Esophagus muscularis mucosa (tissue), 4 donors: Measurements from ENCODE around the gene TNFAIP8L2. TPM values are rescaled to one million over a fixed set of nuclear protein-coding genes. Genes with fewer than 3 reads are reported as not detected.

Source experiments
- DNase-seq: peaks from one replicate; pipeline ENCODE4 v3.0.0-alpha.2; 2017; ENCODE audit errors: extremely low spot score
- H3K27ac ChIP-seq, 4 donors: fragments of 200-600 bp; sonication (generic); replicated peaks in 1 of 4; 1 replicate in 3 of 4; 2 replicates in 1 of 4; pipeline ENCODE4 v1.5.1; 2016 to 2019; ENCODE audit warnings: mild to moderate bottlenecking in 1 of 4
- H3K27me3 ChIP-seq, 4 donors: fragments of 200-600 bp; sonication (generic); one replicate each; pipeline versions ENCODE4 v1.5.1 to v1.6.0; 2016 to 2019
- H3K36me3 ChIP-seq, 4 donors: fragments of 200-600 bp; sonication (generic); one replicate each; pipeline ENCODE4 v1.5.1; 2016 to 2019
- H3K4me1 ChIP-seq, 4 donors: fragments of 200-600 bp; sonication (generic); one replicate each; pipeline ENCODE4 v1.5.1; 2016 to 2019
- H3K4me3 ChIP-seq, 4 donors: fragments of 200-600 bp; sonication (generic); 1 replicate in 2 of 4; 2 replicates in 2 of 4; pipeline ENCODE4 v1.5.1; 2016 to 2019; ENCODE audit warnings: mild to moderate bottlenecking in 4 of 4, moderate library complexity in 1 of 4
- H3K9me3 ChIP-seq, 4 donors: fragments of 200-600 bp; sonication (generic); 1 replicate in 3 of 4; 2 replicates in 1 of 4; pipeline ENCODE4 v1.5.1; 2016 to 2019
- CTCF ChIP-seq, 3 experiments: fragments of 200-600 bp in 2 of 3; fragments of 450-650 bp in 1 of 3; sonication (generic) in 2 of 3; IDR thresholded peaks; one replicate each; pipeline ENCODE4 v1.5.1; 2017 to 2019; ENCODE audit warnings: antibody characterized with exemption in 3 of 3, mild to moderate bottlenecking in 2 of 3, moderate library complexity in 1 of 3
- EP300 ChIP-seq: sonication (generic); formaldehyde crosslinking; IDR thresholded peaks from one replicate; pipeline ENCODE4 v1.6.1; 2017; ENCODE audit warnings: antibody characterized with exemption
- POLR2A ChIP-seq: fragments of 450-650 bp; IDR thresholded peaks from one replicate; pipeline ENCODE4 v1.6.1; 2017; ENCODE audit warnings: antibody characterized with exemption, moderate library complexity, mild to moderate bottlenecking, low read depth
- POLR2AphosphoS5 ChIP-seq, 2 donors: sonication (generic); formaldehyde crosslinking; IDR thresholded peaks; one replicate each; pipeline ENCODE4 v1.6.1; 2017; ENCODE audit warnings: antibody characterized with exemption in 2 of 2
- WGBS: methylation state at CpG from one replicate; pipeline ENCODE4 v1.1.5; 2018; 5-methylcytosine and 5-hydroxymethylcytosine counted together
- intact Hi-C: fragments of 100-400 bp; cut with DNase I; formaldehyde crosslinking; loops from one replicate; pipeline ENCODE4 v1.15.1; 2023
- total RNA-seq, 4 donors: library from RNA; depleted of rRNA; stranded (reverse); fragments of >200 nt; gene quantifications; one replicate each; pipeline versions ENCODE4 v1.1.0 to v1.2.1, GENCODE V29; 2016

The TNFAIP8L2 gene
- total RNA-seq, 4 donors from 2014 or later: 2.8 to 8.3 (median 5.0) TPM

GRCh38 chr1:151158326-151158725 lies 1.9 kb downstream of the TNFAIP8L2 start:
- WGBS: 66% methylated on average over 5 of the region's 5 CpGs
- intact Hi-C loops: loop anchor here (5.0 kb wide), 1 partner anchor 131 kb away; no protein-coding TSS in a partner anchor

GRCh38 chr1:151158751-151159251 lies 2.4 kb downstream of the TNFAIP8L2 start:
- Histone ChIP-seq H3K9me3 (no peaks in the 10 kb centered on the region), H3K27ac (peak overlapping the region in 1 of 4 donors; percentile 26), H3K27me3 (no peaks in the 10 kb centered on the region), H3K36me3 (peaks cover 17 to 67% (median 55%) of the 10 kb centered on the region in 4 donors), H3K4me3 (no peak overlapping the region), H3K4me1 (peaks cover 5 to 31% (median 29%) of the 10 kb centered on the region in 4 donors)
- no peak for DNase-seq
- WGBS: 85% methylated on average over 21 of the region's 22 CpGs
- intact Hi-C loops: loop anchor here (5.0 kb wide), 1 partner anchor 132 kb away; no protein-coding TSS in a partner anchor
- TF ChIP-seq POLR2A (no peak), POLR2AphosphoS5 (IDR thresholded peaks at IDR 0.05) (no peak), CTCF (IDR thresholded peaks at IDR 0.05) (no peak), EP300 (no peak)

More at GRCh38 chr1:151158326-151158725, 1.9 kb downstream of the TNFAIP8L2 start:
- TF ChIP-seq CTCF (IDR thresholded peaks at IDR 0.05) (no peak), POLR2AphosphoS5 (IDR thresholded peaks at IDR 0.05) (no peak), EP300 (no peak), POLR2A (no peak)
- no peaks in the 10 kb centered on the region for H3K9me3 ChIP-seq
- no peaks in the 10 kb centered on the region for H3K27me3 ChIP-seq
- H3K4me1 ChIP-seq: peaks cover 5 to 26% (median 25%) of the 10 kb centered on the region in 4 donors
- no peak overlapping the region for H3K27ac ChIP-seq
- H3K36me3 ChIP-seq: peaks cover 17 to 67% (median 56%) of the 10 kb centered on the region in 4 donors
- no peak for DNase-seq
- H3K4me3 ChIP-seq: no peak overlapping the region

GRCh38 chr1:151159373-151159772 lies 2.9 kb downstream of the TNFAIP8L2 start:
- H3K4me1 ChIP-seq: peaks cover 8 to 37% (median 35%) of the 10 kb centered on the region in 4 donors
- DNase-seq: no peak
- H3K36me3 ChIP-seq: peaks cover 17 to 63% (median 54%) of the 10 kb centered on the region in 4 donors
- H3K9me3 ChIP-seq: no peaks in the 10 kb centered on the region
- intact Hi-C loops: loop anchor here (5.0 kb wide), 1 partner anchor 132 kb away; no protein-coding TSS in a partner anchor
- no peak overlapping the region for H3K4me3 ChIP-seq
- peak overlapping the region in 1 of 4 donors; percentile 26 for H3K27ac ChIP-seq
- no peaks in the 10 kb centered on the region for H3K27me3 ChIP-seq
- TF ChIP-seq CTCF (IDR thresholded peaks at IDR 0.05) (no peak), POLR2AphosphoS5 (IDR thresholded peaks at IDR 0.05) (no peak), EP300 (no peak), POLR2A (no peak)

GRCh38 chr1:151164732-151165280 lies 8.4 kb downstream of the TNFAIP8L2 start:
- Histone ChIP-seq H3K27ac (peak overlapping the region; percentile 85 to 93 (median 88)), H3K4me1 (peaks cover 19 to 50% (median 46%) of the 10 kb centered on the region in 4 donors), H3K27me3 (no peaks in the 10 kb centered on the region), H3K9me3 (no peaks in the 10 kb centered on the region), H3K4me3 (peak overlapping the region; percentile 65 to 88 (median 70)), H3K36me3 (peaks cover 26 to 48% (median 43%) of the 10 kb centered on the region in 4 donors)
- TF ChIP-seq EP300 (no peak), POLR2A (peak; percentile 2), CTCF (IDR thresholded peaks at IDR 0.05) (peak in 1 of 3 experiments; percentile 4), POLR2AphosphoS5 (IDR thresholded peaks at IDR 0.05) (no peak)
- intact Hi-C loops: no loop called here
- 32% methylated on average over 11 of the region's 11 CpGs for WGBS
- no peak for DNase-seq
